ENCODE results near the gene GRHPR. TPM values are rescaled to one million over a fixed set of nuclear protein-coding genes. Genes with fewer than 3 reads are reported as not detected.

Gene GRHPR
- total and polyA plus RNA-seq, 2 of the 8 experiments (the other 6 are each of a cell fraction or from before 2014, with no cell fraction given) = 97.0 to 201 TPM

DNA sequence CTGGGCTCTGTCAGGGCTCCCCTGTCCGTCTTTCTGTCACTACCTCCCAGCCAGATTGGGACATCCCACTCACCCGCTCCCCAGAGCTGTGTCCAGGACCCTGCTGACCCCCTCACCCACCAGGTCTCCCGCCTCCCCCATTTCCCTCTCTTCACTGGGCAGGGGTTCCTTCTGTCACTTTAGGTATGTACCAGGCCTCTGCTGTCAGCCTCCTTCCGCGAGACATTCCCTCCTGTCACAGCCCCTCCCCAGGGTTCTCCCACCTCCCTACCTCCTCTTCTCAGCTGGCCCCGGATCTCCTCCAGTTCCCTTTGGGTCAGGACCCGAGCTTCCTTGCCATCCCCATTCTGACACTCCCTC, 63.7 kb downstream of the GRHPR start:
- no peak overlapping the region for H2BK12ac ChIP-seq (ENCODE audit: low read depth, low read length)
- H3K27me3 ChIP-seq (replicated peaks in 1 of 4; ENCODE audit: control insufficient read depth in 3 of 4, extremely low read depth in 1 of 4, insufficient read depth in 3 of 4, low read length in 3 of 4) = no peaks in the 10 kb centered on the region
- H4K5ac ChIP-seq (ENCODE audit: insufficient read length, low read depth, low read length) = no peak overlapping the region
- H3K23me2 ChIP-seq (ENCODE audit: low read depth, low read length) = peaks cover 6% of the 10 kb centered on the region
- no peak for TF ChIP-seq EGR1 (IDR thresholded peaks at IDR 0.05; ENCODE audit: borderline replicate concordance, low read depth, low read length)
- TF ChIP-seq CEBPB (IDR thresholded peaks at IDR 0.05; ENCODE audit: low read depth, low read length) = no peak
- TF ChIP-seq SIN3A (conservative IDR thresholded peaks at IDR 0.05 in 1 of 2, IDR thresholded peaks at IDR 0.05 in 1 of 2; ENCODE audit: low read depth in 1 of 2, low read length in 2 of 2) = peak; percentile 21 to 39; a peak in 1 of 4 replicates
- peak; percentile 86 for TF ChIP-seq SAP30 (IDR thresholded peaks at IDR 0.05; ENCODE audit: insufficient read depth, insufficient replicate concordance, low read length)
- peak; percentile 6; the same call in 1 of the 2 replicates for TF ChIP-seq SP4 (IDR thresholded peaks at IDR 0.05; ENCODE audit: low read length)
- no peak for TF ChIP-seq HDAC6 (IDR thresholded peaks at IDR 0.05; ENCODE audit: low read depth, low read length)
- no peak overlapping the region; the same call in none of the 2 replicates for H4K8ac ChIP-seq (ENCODE audit: extremely low read depth, insufficient read depth, low read length)
- no peak overlapping the region for H2BK120ac ChIP-seq (replicated peaks; ENCODE audit: low read depth, low read length)
- H3K36me3 ChIP-seq (ENCODE audit: control insufficient read depth in 2 of 4, insufficient read depth in 4 of 4, low read length in 3 of 4) = peaks cover 0 to 31% (median 14%) of the 10 kb centered on the region in 4 experiments; a peak in 6 of 8 replicates
- peak overlapping the region; percentile 78 to 90 (median 79) for H3K4me3 ChIP-seq (ENCODE audit: extremely low read depth in 1 of 4, insufficient read depth in 2 of 4, low read depth in 3 of 4, low read length in 4 of 4)
- H2AK5ac ChIP-seq (ENCODE audit: low read depth, low read length) = no peak overlapping the region
- POLR2A ChIA-PET (ENCODE audit: partially characterized antibody) = interaction anchor here (1.0 to 4.4 kb wide), 13 partner anchors 8 to 314 kb away, joined by 3 to 40 read pairs (median 6); partner anchors contain the start of genes DCAF10, EXOSC3, FBXO10 and TOMM5
- no peak overlapping the region for H3K27ac ChIP-seq (ENCODE audit: low read depth, low read length)
- peaks cover 0 to 14% (median 6%) of the 10 kb centered on the region in 4 experiments; a peak in 5 of 7 replicates for H3K4me1 ChIP-seq (replicated peaks in 1 of 4; ENCODE audit: control insufficient read depth in 3 of 4, insufficient read depth in 4 of 4, low read length in 3 of 4)
- H3K14ac ChIP-seq (ENCODE audit: insufficient read length) = no peak overlapping the region
- no peak overlapping the region for H2BK15ac ChIP-seq (ENCODE audit: low read length)
- H2BK5ac ChIP-seq (ENCODE audit: low read depth, low read length) = 0 out of 2 replicates have a peak overlapping the region, but pooled peaks have one; percentile 57
- H4K20me1 ChIP-seq (replicated peaks in 1 of 2; ENCODE audit: control insufficient read depth in 1 of 2, insufficient read depth in 2 of 2, low read length in 2 of 2) = peaks cover 0 to 5% of the 10 kb centered on the region in 2 experiments
- DNase-seq (ENCODE audit: low read depth in 1 of 2, low spot score in 2 of 2) = no peak
- H3K4me2 ChIP-seq (ENCODE audit: insufficient read depth in 1 of 2, low read depth in 2 of 2, low read length in 2 of 2) = peak overlapping the region; percentile 94 to 99
- CTCF ChIA-PET (ENCODE audit: partially characterized antibody) = interaction anchor here (0.6 to 7.9 kb wide), 2 partner anchors 24 to 1832 kb away, joined by 3 to 39 read pairs; no protein-coding TSS in a partner anchor
- no peak overlapping the region for H3K18ac ChIP-seq (ENCODE audit: extremely low read depth, low read length)
- FAIRE-seq = no peak
- 10% methylated on average over 7 of the region's 7 CpGs; no CpG with 5 or more reads in 1 of the 2 experiments for WGBS, 2 experiments (ENCODE audit: extremely low coverage in 1 of 2, insufficient coverage in 1 of 2, insufficient read length in 1 of 2, insufficient replicate concordance in 2 of 2, low coverage in 1 of 2, low lambda C conversion rate in 2 of 2, missing lambda C conversion rate in 1 of 2)
- no peaks in the 10 kb centered on the region for H3K9me3 ChIP-seq (ENCODE audit: insufficient read depth in 2 of 2, low read depth in 1 of 2, low read length in 1 of 2)
- H4K91ac ChIP-seq (replicated peaks; ENCODE audit: insufficient read length, low read length) = no peak overlapping the region
- no peak overlapping the region for H2BK20ac ChIP-seq (ENCODE audit: low read length)
- H3K4ac ChIP-seq (replicated peaks; ENCODE audit: insufficient read length, low read depth, low read length) = no peak overlapping the region
- peaks cover 4 to 21% of the 10 kb centered on the region in 2 experiments; a peak in 3 of 4 replicates for H3K79me2 ChIP-seq (ENCODE audit: control insufficient read depth in 1 of 2, insufficient read depth in 2 of 2, low read length in 2 of 2)
- H3K9ac ChIP-seq (replicated peaks in 1 of 4; ENCODE audit: extremely low read depth in 1 of 4, low read depth in 3 of 4, low read length in 3 of 4) = peak overlapping the region; percentile 38 to 77 (median 41); a peak in 5 of 7 replicates
- H3K23ac ChIP-seq (ENCODE audit: insufficient read length) = no peak overlapping the region
- no peak overlapping the region for H2AFZ ChIP-seq (ENCODE audit: low read length)
- peaks cover 14% of the 10 kb centered on the region for H3K79me1 ChIP-seq (ENCODE audit: low read depth, low read length)
- H3K56ac ChIP-seq (replicated peaks; ENCODE audit: insufficient read length, low read depth, low read length) = peak overlapping the region; percentile 40

Measured in H1 (cell line).